ENCODE results near the gene CKMT1B.
"Not testable (repeated sequence)": the region's sequence is repeated elsewhere in the genome, so short reads cannot be mapped to it uniquely, and the experiment has no call there.

CKMT1B gene

GRCh38 chr15:43626937-43627336, 33.1 kb downstream of the CKMT1B start:
- not testable (repeated sequence) for DNase-seq (ENCODE audit: low read depth in 2 of 3, low spot score in 1 of 3)

- DNase-seq (ENCODE audit: low read depth in 2 of 3, low spot score in 1 of 3) = not testable (repeated sequence)
Observed at GRCh38 chr15:43638464-43639204, 44.8 kb downstream of the CKMT1B start.
